IPS DF 4.7 (cell line): ENCODE data around the gene APOD.

Experiments used
- DNase-seq: peaks from one replicate; pipeline ENCODE4 v3.0.0-alpha.2; 2013; ENCODE audit warnings: low spot score; ENCODE audit errors: extremely low read depth

The APOD gene

DNA sequence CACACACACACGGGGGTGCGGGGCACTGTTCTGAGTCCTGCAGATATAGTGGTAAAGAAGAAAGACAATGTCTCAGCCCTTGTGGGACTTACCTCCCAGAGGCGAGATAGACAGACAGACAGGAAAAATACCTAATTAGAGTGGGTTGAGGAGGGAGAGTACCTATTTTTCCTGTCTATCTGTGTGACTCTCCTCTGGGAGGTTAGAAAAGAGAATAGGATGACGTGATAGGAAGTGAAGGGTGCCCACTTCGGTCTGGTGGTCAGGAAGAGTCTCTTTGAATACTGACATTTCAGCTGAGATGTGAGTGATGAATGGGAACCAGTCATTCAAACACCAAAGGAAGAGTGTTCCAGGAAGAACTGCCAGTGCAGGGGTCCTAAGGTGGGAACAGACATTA lies 4.1 kb upstream of the APOD start:
- no peak for DNase-seq

DNA sequence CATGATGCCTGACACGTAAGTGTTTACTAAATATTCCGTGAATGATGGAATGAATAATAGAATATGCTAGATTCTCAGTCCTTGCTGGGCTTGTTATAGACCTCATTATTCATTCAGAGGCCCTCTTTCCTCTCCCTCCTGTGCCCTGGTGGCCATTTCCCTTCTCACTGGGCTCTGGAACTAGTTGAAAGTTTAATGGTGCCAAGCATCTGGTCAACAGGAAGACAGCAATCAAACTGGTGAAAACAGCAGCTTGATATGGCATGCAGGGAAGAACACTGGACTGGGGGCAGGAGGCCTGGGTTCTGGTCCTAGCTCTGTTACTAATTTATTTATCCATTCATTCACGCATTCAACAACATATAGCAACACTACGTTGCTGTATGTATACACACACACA lies 3.7 kb upstream of the APOD start:
- DNase-seq: no peak

GRCh38 chr3:195584543-195584870 lies 767 bp upstream of the APOD start:
- DNase-seq: no peak

DNA sequence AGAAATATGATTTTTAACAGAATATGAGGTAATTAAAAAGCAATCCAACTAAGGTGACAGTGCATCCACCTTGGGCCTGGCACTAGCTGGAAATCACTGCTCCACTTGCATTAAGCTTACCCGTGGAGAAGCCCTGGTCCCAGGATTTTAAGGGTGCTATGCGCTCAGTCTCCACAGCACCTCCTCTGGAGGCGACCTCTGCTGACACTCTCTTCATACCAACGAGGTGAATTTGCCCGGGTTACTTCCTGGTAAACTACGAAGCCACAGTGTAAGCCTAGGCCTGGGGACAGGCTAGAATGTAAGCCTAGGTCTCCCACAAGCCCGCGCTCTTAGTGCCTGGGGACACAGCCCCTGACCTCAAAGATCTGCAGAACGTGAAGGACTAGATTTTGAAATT lies 793 bp downstream of the APOD start:
- DNase-seq: peak; percentile 28

- no peak for DNase-seq
Measured at GRCh38 chr3:195580744-195581443, 2.8 kb downstream of the APOD start.

- DNase-seq: no peak
Measured at GRCh38 chr3:195579281-195579680, 4.5 kb downstream of the APOD start.

GRCh38 chr3:195578565-195578964 lies 5.2 kb downstream of the APOD start:
- no peak for DNase-seq

GRCh38 chr3:195577645-195578177 lies 6.0 kb downstream of the APOD start:
- no peak for DNase-seq

GRCh38 chr3:195574497-195575304 lies 9.0 kb downstream of the APOD start:
- DNase-seq: no peak

- DNase-seq: no peak
Measured at GRCh38 chr3:195573611-195574496, 9.9 kb downstream of the APOD start.

- no peak for DNase-seq
Measured at GRCh38 chr3:195571361-195571760, 12.4 kb downstream of the APOD start.

- no peak for DNase-seq
Measured at GRCh38 chr3:195570912-195571311, 12.8 kb downstream of the APOD start.

DNA sequence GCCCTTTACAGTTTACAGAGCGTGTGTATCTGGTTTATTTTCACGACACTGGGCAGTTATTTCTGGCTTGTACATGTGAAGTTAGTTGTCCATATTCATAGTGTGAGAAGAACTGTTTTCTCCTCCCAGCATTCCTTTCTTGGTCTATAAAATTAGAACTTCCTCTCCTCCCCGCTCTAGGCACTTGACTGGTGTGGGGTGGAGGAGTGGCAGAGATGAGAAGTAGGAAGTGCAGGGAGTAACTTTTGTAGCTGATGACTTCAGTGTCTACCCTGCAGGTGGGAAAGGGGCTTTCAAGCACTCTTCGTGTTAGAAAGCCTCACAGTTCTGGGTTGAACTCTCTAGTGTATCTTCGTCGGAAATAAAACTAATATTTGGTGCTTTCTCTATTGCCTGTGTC lies 13.4 kb downstream of the APOD start:
- DNase-seq: no peak

GRCh38 chr3:195568630-195569029 lies 15.1 kb downstream of the APOD start:
- DNase-seq: no peak

DNA sequence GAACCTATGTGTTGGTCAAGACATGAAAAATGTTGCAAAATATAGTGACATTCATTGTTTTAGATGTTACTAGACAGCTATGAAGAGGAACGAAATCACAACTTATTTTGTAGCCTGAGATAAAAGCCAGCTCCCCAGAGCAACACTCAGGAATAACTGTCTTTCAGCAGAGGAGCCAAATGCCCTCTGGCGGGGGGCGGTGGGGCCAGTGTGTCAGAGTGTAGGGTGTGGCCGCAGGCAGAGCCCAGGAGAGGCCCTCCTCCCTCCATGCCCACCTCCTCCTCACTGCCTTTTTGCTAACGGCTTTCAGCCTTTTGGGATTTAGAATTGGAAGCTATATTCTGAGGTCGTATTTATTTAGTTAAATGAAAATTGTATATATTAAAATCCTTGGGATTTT lies 16.9 kb downstream of the APOD start:
- DNase-seq: no peak

GRCh38 chr3:195565716-195566115 lies 18.0 kb downstream of the APOD start:
- no peak for DNase-seq

DNA sequence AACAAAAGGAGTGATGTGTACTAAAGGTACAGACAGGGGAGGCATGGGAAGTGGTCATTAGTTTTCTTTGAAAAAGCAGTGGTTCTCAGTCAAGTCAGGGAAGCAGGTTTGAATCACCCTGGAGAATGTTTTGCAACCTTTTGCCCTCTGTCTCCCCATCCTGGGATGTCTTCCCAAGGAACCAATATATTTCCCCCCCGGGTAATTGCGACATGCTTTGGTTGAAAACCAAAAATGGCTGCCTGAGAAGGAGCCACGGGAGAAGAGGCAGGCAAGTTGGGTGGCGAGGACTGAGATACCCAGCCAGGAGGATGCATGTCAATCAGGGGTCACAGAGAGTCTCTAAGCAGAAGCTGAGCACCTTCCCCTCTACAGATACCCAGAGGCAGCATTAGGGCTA lies 20.4 kb downstream of the APOD start:
- no peak for DNase-seq

DNA sequence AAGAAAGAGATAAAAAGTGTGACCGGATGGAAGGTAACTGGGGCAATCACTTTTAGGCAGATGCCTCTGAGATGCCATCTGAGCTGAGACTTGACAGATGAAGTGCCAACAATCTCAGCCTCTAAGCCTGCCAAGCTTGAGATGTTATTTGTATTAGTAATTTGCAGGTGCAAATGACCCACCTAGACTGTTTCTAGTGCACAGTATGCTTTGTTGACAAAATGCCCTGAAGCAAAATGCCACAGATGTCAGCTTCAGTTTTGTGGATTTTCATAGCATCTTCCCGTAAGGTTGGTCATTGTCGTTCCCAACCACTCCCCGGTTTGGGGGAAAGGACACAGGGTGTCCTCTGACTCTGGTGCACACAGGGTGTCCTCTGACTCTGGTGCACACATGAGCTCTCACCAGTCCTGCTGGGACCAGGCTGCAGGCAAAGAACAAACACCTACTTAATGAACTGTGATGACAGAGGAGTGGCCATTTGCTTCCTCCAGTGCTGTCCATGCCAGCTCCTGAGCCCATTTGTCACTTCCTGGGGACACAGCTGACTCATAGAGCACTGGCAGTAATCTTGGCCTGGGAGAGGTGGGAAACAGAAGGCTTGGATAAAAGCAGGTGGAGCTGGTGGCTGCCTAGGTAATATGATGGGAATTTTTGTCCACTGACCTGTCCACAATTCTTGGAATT lies 23.9 kb downstream of the APOD start:
- DNase-seq: no peak

- DNase-seq: no peak
Measured at GRCh38 chr3:195558602-195559001, 25.1 kb downstream of the APOD start.

DNA sequence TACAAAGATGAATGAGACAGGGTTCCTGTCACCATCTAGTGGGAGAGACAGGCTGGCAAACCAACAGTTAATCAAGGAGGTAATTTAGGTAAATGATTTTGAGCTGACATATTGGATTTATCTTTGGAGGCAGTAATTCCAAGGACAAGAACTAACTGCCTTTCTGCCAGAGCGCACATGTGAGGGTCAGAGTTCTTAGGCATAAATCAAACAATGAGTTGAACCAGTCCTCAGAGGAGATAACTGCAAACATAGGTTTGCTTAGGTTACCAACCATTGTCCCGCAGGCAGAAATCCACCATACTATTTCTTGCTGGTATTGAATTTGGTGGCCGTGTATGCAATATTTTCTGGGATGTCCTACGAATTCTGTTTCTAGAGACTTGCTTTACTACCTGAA lies 26.4 kb downstream of the APOD start:
- no peak for DNase-seq

- DNase-seq: no peak
Measured at GRCh38 chr3:195556390-195556789, 27.4 kb downstream of the APOD start.
